Activated CD8-positive, alpha-beta memory T cell treated with anti-CD3 and anti-CD28 coated beads for 4 hours (primary cell): ENCODE data around the gene RDH13.

Experiments
- DNase-seq, 2 donors: peaks; one replicate each; pipeline ENCODE4 v3.0.0-alpha.2; 2020; ENCODE audit warnings: low read depth in 2 of 2

RDH13 gene

GRCh38 chr19:55091955-55092354, 29.0 kb upstream of the RDH13 start:
- DNase-seq = no peak

- DNase-seq = no peak
These were observed 28.4 kb upstream of the RDH13 start for GRCh38 chr19:55091126-55091910.

GRCh38 chr19:55090564-55090963, 27.6 kb upstream of the RDH13 start:
- DNase-seq = no peak

GRCh38 chr19:55089342-55089944, 26.5 kb upstream of the RDH13 start:
- no peak for DNase-seq

- DNase-seq = peak; percentile 60 to 63
These were observed 25.8 kb upstream of the RDH13 start for GRCh38 chr19:55088543-55089341.

GRCh38 chr19:55088021-55088451, 25.1 kb upstream of the RDH13 start:
- DNase-seq = no peak

GRCh38 chr19:55087542-55087901, 24.6 kb upstream of the RDH13 start:
- DNase-seq = no peak

GRCh38 chr19:55086730-55087541, 24.0 kb upstream of the RDH13 start:
- DNase-seq = peak in 1 of 2 donors; percentile 35

GRCh38 chr19:55085923-55086715, 23.2 kb upstream of the RDH13 start:
- DNase-seq = no peak

GRCh38 chr19:55084416-55084815, 21.5 kb upstream of the RDH13 start:
- DNase-seq = no peak

- DNase-seq = no peak
These were observed 20.3 kb upstream of the RDH13 start for GRCh38 chr19:55083004-55083850.

- DNase-seq = no peak
These were observed 19.3 kb upstream of the RDH13 start for GRCh38 chr19:55082020-55082851.

GRCh38 chr19:55081770-55082019, 18.7 kb upstream of the RDH13 start:
- no peak for DNase-seq

GRCh38 chr19:55080968-55081769, 18.2 kb upstream of the RDH13 start:
- peak; percentile 68 to 77 for DNase-seq

GRCh38 chr19:55080121-55080967, 17.4 kb upstream of the RDH13 start:
- DNase-seq = peak in 1 of 2 donors; percentile 14

GRCh38 chr19:55079400-55080038, 16.6 kb upstream of the RDH13 start:
- DNase-seq = no peak

GRCh38 chr19:55078996-55079395, 16.0 kb upstream of the RDH13 start:
- DNase-seq = no peak
